OCI-LY3 (cell line): Measurements from ENCODE around the gene RPS26.

Experiments used
- CTCF ChIP-seq: fragments of 200-600, 300-600 bp; sonication (generic); IDR thresholded peaks from 2 replicates; pipeline ENCODE4 v1.5.1; 2014; ENCODE audit warnings: antibody characterized with exemption, low read length, low read depth
- EZH2phosphoT487 ChIP-seq: fragments of 200-600 bp; shearing (Covaris generic); IDR thresholded peaks from 2 replicates; pipeline ENCODE4 v1.6.1; 2018; ENCODE audit warnings: antibody characterized with exemption, mixed run types, low read depth

- TF ChIP-seq CTCF = no peak
- no peak for TF ChIP-seq EZH2phosphoT487
Observed at GRCh38 chr12:56037161-56037560, 4.6 kb upstream of the RPS26 start.
